GM19438 (cell line): ENCODE results near the gene STEAP2.
"Not testable (repeated sequence)": the region's sequence is repeated elsewhere in the genome, so short reads cannot be mapped to it uniquely, and the experiment has no call there.

Experiments
- ATAC-seq: cut with Tn5 transposase; IDR thresholded peaks from one replicate; pipeline ENCODE4 v1.9.1; 2021; ENCODE audit warnings: low read depth; ENCODE audit not compliant: unreplicated experiment

Gene STEAP2

GRCh38 chr7:90232430-90232829, 20.9 kb downstream of the STEAP2 start:
- ATAC-seq, result no peak

GRCh38 chr7:90233569-90233968, 22.0 kb downstream of the STEAP2 start:
- no peak for ATAC-seq

GRCh38 chr7:90236721-90237289, 25.3 kb downstream of the STEAP2 start:
- ATAC-seq, result no peak

- no peak for ATAC-seq
These were observed 26.5 kb downstream of the STEAP2 start for GRCh38 chr7:90238022-90238421.

GRCh38 chr7:90238583-90238982, 27.0 kb downstream of the STEAP2 start:
- ATAC-seq, result no peak

- no peak for ATAC-seq
These were observed 27.5 kb downstream of the STEAP2 start for GRCh38 chr7:90239050-90239449.

GRCh38 chr7:90239625-90240228, 28.2 kb downstream of the STEAP2 start:
- ATAC-seq, result no peak

- ATAC-seq, result peak; percentile 55
These were observed 31.0 kb downstream of the STEAP2 start for GRCh38 chr7:90242369-90243168.

- ATAC-seq, result no peak
These were observed 32.0 kb downstream of the STEAP2 start for GRCh38 chr7:90243556-90243955.

- no peak for ATAC-seq
These were observed 33.0 kb downstream of the STEAP2 start for GRCh38 chr7:90244565-90244908.

GRCh38 chr7:90244909-90245851, 33.6 kb downstream of the STEAP2 start, which contains the start of gene CFAP69:
TSS of gene CFAP69 (plus strand) at chr7:90245174. CDS start at chr7:90245425, 251 bp downstream.
- ATAC-seq, result peak; percentile 86

GRCh38 chr7:90246171-90246570, 34.6 kb downstream of the STEAP2 start:
- no peak for ATAC-seq

GRCh38 chr7:90248706-90249105, 37.2 kb downstream of the STEAP2 start:
- no peak for ATAC-seq

GRCh38 chr7:90250601-90251303, 39.2 kb downstream of the STEAP2 start:
- no peak for ATAC-seq

- ATAC-seq, result no peak
These were observed 39.7 kb downstream of the STEAP2 start for GRCh38 chr7:90251304-90251635.

GRCh38 chr7:90256011-90256410, 44.5 kb downstream of the STEAP2 start:
- ATAC-seq, result not testable (repeated sequence)

- no peak for ATAC-seq
These were observed 45.2 kb downstream of the STEAP2 start for GRCh38 chr7:90256778-90257177.

GRCh38 chr7:90261441-90261840, 49.9 kb downstream of the STEAP2 start:
- no peak for ATAC-seq

GRCh38 chr7:90262438-90262837, 50.9 kb downstream of the STEAP2 start:
- ATAC-seq, result peak; percentile 90

GRCh38 chr7:90266808-90267207, 55.3 kb downstream of the STEAP2 start:
- no peak for ATAC-seq
